Esophagus muscularis mucosa (tissue), 4 donors: ENCODE results near the gene RPL28. TPM values are rescaled to one million over a fixed set of nuclear protein-coding genes. Genes with fewer than 3 reads are reported as not detected.

ENCODE experiments used
- DNase-seq: peaks from one replicate; pipeline ENCODE4 v3.0.0-alpha.2; 2017; ENCODE audit errors: extremely low spot score
- H3K27ac ChIP-seq, 4 donors: fragments of 200-600 bp; sonication (generic); replicated peaks in 1 of 4; 1 replicate in 3 of 4; 2 replicates in 1 of 4; pipeline ENCODE4 v1.5.1; 2016 to 2019; ENCODE audit warnings: mild to moderate bottlenecking in 1 of 4
- H3K27me3 ChIP-seq, 4 donors: fragments of 200-600 bp; sonication (generic); one replicate each; pipeline versions ENCODE4 v1.5.1 to v1.6.0; 2016 to 2019
- H3K36me3 ChIP-seq, 4 donors: fragments of 200-600 bp; sonication (generic); one replicate each; pipeline ENCODE4 v1.5.1; 2016 to 2019
- H3K4me1 ChIP-seq, 4 donors: fragments of 200-600 bp; sonication (generic); one replicate each; pipeline ENCODE4 v1.5.1; 2016 to 2019
- H3K4me3 ChIP-seq, 4 donors: fragments of 200-600 bp; sonication (generic); 1 replicate in 2 of 4; 2 replicates in 2 of 4; pipeline ENCODE4 v1.5.1; 2016 to 2019; ENCODE audit warnings: mild to moderate bottlenecking in 4 of 4, moderate library complexity in 1 of 4
- H3K9me3 ChIP-seq, 4 donors: fragments of 200-600 bp; sonication (generic); 1 replicate in 3 of 4; 2 replicates in 1 of 4; pipeline ENCODE4 v1.5.1; 2016 to 2019
- CTCF ChIP-seq, 3 experiments: fragments of 200-600 bp in 2 of 3; fragments of 450-650 bp in 1 of 3; sonication (generic) in 2 of 3; IDR thresholded peaks; one replicate each; pipeline ENCODE4 v1.5.1; 2017 to 2019; ENCODE audit warnings: antibody characterized with exemption in 3 of 3, mild to moderate bottlenecking in 2 of 3, moderate library complexity in 1 of 3
- EP300 ChIP-seq: sonication (generic); formaldehyde crosslinking; IDR thresholded peaks from one replicate; pipeline ENCODE4 v1.6.1; 2017; ENCODE audit warnings: antibody characterized with exemption
- POLR2A ChIP-seq: fragments of 450-650 bp; IDR thresholded peaks from one replicate; pipeline ENCODE4 v1.6.1; 2017; ENCODE audit warnings: antibody characterized with exemption, moderate library complexity, mild to moderate bottlenecking, low read depth
- POLR2AphosphoS5 ChIP-seq, 2 donors: sonication (generic); formaldehyde crosslinking; IDR thresholded peaks; one replicate each; pipeline ENCODE4 v1.6.1; 2017; ENCODE audit warnings: antibody characterized with exemption in 2 of 2
- WGBS: methylation state at CpG from one replicate; pipeline ENCODE4 v1.1.5; 2018; 5-methylcytosine and 5-hydroxymethylcytosine counted together
- intact Hi-C: fragments of 100-400 bp; cut with DNase I; formaldehyde crosslinking; loops from one replicate; pipeline ENCODE4 v1.15.1; 2023
- total RNA-seq, 4 donors: library from RNA; depleted of rRNA; stranded (reverse); fragments of >200 nt; gene quantifications; one replicate each; pipeline versions ENCODE4 v1.1.0 to v1.2.1, GENCODE V29; 2016

RPL28 gene
- total RNA-seq, 4 donors from 2014 or later: 263 to 419 (median 369) TPM

- H3K27me3 ChIP-seq: peaks cover 5 to 93% (median 68%) of the 10 kb centered on the region in 4 donors
These were observed 57.5 kb downstream of the RPL28 start, which contains the start of gene SHISA7 for GRCh38 chr19:55443045-55443823. Gene SHISA7, minus strand, starts transcription at chr19:55443300. Its CDS starts 437 bp downstream, at chr19:55442863.

GRCh38 chr19:55443824-55444480 is 58.2 kb downstream of the RPL28 start:
- 33% methylated on average over 18 of the region's 18 CpGs for WGBS
- intact Hi-C loops: no loop called here
- Histone ChIP-seq H3K4me1 (peaks cover 10 to 34% (median 29%) of the 10 kb centered on the region in 4 donors), H3K36me3 (no peaks in the 10 kb centered on the region), H3K9me3 (no peaks in the 10 kb centered on the region), H3K4me3 (no peak overlapping the region), H3K27ac (no peak overlapping the region), H3K27me3 (peaks cover 5 to 86% (median 62%) of the 10 kb centered on the region in 4 donors)
- TF ChIP-seq POLR2AphosphoS5 (IDR thresholded peaks at IDR 0.05) (no peak), POLR2A (no peak), CTCF (IDR thresholded peaks at IDR 0.05) (no peak), EP300 (no peak)
- DNase-seq: no peak

More at GRCh38 chr19:55443045-55443823, 57.5 kb downstream of the RPL28 start, which contains the start of gene SHISA7:
- no peaks in the 10 kb centered on the region for H3K9me3 ChIP-seq
- no peak within 1 kb of the TSS for H3K27ac ChIP-seq
- no peaks in the 10 kb centered on the region for H3K36me3 ChIP-seq
- intact Hi-C loops: no loop called here
- DNase-seq: no peak
- WGBS: 2% methylated on average over 43 of the region's 43 CpGs
- TF ChIP-seq CTCF (IDR thresholded peaks at IDR 0.05): no peak
- TF ChIP-seq EP300: no peak
- TF ChIP-seq POLR2AphosphoS5 (IDR thresholded peaks at IDR 0.05): no peak
- TF ChIP-seq POLR2A: no peak
- no peak within 1 kb of the TSS for H3K4me3 ChIP-seq
- peaks cover 10 to 34% (median 29%) of the 10 kb centered on the region in 4 donors for H3K4me1 ChIP-seq

GRCh38 chr19:55444646-55445045 is 58.9 kb downstream of the RPL28 start:
- no peak for DNase-seq
- no peak for TF ChIP-seq POLR2A
- TF ChIP-seq EP300: no peak
- Histone ChIP-seq H3K27ac (no peak overlapping the region), H3K4me1 (peaks cover 10 to 34% (median 29%) of the 10 kb centered on the region in 4 donors), H3K9me3 (no peaks in the 10 kb centered on the region), H3K36me3 (no peaks in the 10 kb centered on the region), H3K4me3 (no peak overlapping the region), H3K27me3 (peaks cover 5 to 86% (median 61%) of the 10 kb centered on the region in 4 donors)
- 57% methylated on average over 8 of the region's 11 CpGs for WGBS
- intact Hi-C loops: no loop called here

- Histone ChIP-seq H3K36me3 (no peaks in the 10 kb centered on the region), H3K9me3 (no peaks in the 10 kb centered on the region), H3K4me1 (peaks cover 5 to 27% (median 23%) of the 10 kb centered on the region in 4 donors), H3K27me3 (peaks cover 0 to 84% (median 52%) of the 10 kb centered on the region in 4 donors), H3K4me3 (no peak overlapping the region), H3K27ac (no peak overlapping the region)
- intact Hi-C loops: no loop called here
- TF ChIP-seq POLR2A (no peak), POLR2AphosphoS5 (IDR thresholded peaks at IDR 0.05) (no peak), EP300 (no peak), CTCF (IDR thresholded peaks at IDR 0.05) (no peak)
- WGBS: 64% methylated on average over 8 of the region's 8 CpGs
- DNase-seq: no peak
These were observed 60.3 kb downstream of the RPL28 start for GRCh38 chr19:55446060-55446459.
